ENCODE data around the gene FOXC1. TPM values are rescaled to one million over a fixed set of nuclear protein-coding genes. Genes with fewer than 3 reads are reported as not detected.

Gene FOXC1
- total RNA-seq, 1 donor from 2014 or later: 7.1 TPM

DNA sequence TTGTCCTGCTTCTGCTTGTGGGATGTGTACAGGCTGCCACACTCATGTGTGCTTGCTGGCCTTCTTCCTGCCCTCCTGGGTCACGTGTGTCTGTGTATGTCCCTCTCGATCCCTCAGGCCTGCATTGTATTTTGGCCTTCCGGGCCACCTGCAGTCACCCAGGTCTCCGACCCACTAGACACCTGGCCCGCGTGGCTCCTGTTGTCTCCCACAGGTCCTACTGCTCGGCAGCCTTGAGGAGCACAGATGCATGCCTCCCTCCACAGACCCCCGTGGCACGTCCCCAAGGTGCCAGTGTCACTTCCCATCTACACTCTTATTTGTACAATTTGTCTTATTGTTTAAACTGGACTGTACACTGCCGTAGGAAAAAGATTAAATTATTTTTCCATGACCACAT, 43.1 kb downstream of the FOXC1 start:
- Histone ChIP-seq H3K36me3 (no peaks in the 10 kb centered on the region), H3K27me3 (ENCODE audit: low read depth) (no peaks in the 10 kb centered on the region), H3K4me1 (no peaks in the 10 kb centered on the region), H3K4me3 (no peak overlapping the region), H3K27ac (replicated peaks) (no peak overlapping the region), H3K9me3 (replicated peaks) (no peaks in the 10 kb centered on the region)
- TF ChIP-seq, protein P1, sequence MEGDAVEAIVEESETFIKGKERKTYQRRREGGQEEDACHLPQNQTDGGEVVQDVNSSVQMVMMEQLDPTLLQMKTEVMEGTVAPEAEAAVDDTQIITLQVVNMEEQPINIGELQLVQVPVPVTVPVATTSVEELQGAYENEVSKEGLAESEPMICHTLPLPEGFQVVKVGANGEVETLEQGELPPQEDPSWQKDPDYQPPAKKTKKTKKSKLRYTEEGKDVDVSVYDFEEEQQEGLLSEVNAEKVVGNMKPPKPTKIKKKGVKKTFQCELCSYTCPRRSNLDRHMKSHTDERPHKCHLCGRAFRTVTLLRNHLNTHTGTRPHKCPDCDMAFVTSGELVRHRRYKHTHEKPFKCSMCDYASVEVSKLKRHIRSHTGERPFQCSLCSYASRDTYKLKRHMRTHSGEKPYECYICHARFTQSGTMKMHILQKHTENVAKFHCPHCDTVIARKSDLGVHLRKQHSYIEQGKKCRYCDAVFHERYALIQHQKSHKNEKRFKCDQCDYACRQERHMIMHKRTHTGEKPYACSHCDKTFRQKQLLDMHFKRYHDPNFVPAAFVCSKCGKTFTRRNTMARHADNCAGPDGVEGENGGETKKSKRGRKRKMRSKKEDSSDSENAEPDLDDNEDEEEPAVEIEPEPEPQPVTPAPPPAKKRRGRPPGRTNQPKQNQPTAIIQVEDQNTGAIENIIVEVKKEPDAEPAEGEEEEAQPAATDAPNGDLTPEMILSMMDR (IDR thresholded peaks at IDR 0.05; ENCODE audit: borderline replicate concordance): no peak
- intact Hi-C loops (cut with micrococcal nuclease): no loop called here
- no peak for DNase-seq

DNA sequence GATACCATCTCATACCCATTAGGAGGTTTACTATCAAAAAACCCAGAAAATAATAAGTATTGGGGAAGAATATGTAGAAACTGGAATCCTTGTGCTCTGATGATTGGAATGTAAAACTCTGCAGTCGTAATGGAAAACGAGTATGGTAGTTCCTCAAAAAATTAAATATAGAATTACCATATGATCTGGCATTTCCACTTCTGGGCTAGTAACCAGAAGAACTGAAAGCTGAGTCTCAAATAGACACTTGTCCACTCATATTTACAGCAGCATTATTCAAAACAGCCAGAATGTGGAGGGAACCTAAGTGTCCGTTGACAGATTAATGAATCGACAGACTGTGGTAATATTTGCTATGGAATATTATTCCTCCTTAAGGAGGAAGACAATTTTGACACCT, 44.3 kb downstream of the FOXC1 start:
- Histone ChIP-seq H3K4me1 (no peaks in the 10 kb centered on the region), H3K27me3 (ENCODE audit: low read depth) (no peaks in the 10 kb centered on the region), H3K36me3 (no peaks in the 10 kb centered on the region), H3K9me3 (replicated peaks) (no peaks in the 10 kb centered on the region), H3K4me3 (no peak overlapping the region), H3K27ac (replicated peaks) (no peak overlapping the region)
- intact Hi-C loops (cut with micrococcal nuclease): no loop called here
- TF ChIP-seq, protein P1 (IDR thresholded peaks at IDR 0.05; ENCODE audit: borderline replicate concordance): no peak
- DNase-seq: no peak

DNA sequence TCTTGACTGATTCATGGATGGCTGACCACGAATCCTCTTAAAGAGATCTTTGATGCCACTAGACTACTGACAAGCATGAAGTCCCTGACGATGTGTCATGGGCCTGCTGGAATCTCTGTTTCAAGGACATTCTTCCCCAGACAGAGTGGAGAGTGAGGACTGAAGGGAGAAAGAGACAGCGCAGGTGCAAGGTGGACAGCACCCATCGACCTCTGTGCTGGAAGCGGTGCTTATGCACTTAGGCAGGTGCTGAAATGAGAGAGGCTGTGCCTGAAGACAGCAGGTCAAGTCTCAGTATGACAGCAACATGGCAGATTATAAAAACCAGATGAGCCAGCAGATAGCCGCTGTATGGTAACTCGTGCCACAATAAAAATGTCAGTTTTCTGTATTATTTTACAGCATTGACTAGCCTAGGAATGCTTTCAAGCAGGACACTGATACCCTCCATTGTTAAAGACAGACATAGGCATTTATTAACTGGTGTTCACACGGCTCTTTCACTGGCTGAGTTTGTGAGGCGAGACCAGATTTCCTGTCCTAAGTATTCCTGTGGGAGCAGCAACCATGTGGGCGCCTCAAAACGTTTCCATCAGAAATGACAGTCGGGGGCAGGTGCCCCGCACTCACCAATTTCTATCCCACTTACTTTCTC, 47.5 kb downstream of the FOXC1 start:
- DNase-seq: no peak
- intact Hi-C loops (cut with micrococcal nuclease): no loop called here
- Histone ChIP-seq H3K4me3 (no peak overlapping the region), H3K9me3 (replicated peaks) (no peaks in the 10 kb centered on the region), H3K27me3 (ENCODE audit: low read depth) (no peaks in the 10 kb centered on the region), H3K36me3 (no peaks in the 10 kb centered on the region), H3K4me1 (no peaks in the 10 kb centered on the region), H3K27ac (replicated peaks) (no peak overlapping the region)
- TF ChIP-seq, protein P1 (IDR thresholded peaks at IDR 0.05; ENCODE audit: borderline replicate concordance): no peak

DNA sequence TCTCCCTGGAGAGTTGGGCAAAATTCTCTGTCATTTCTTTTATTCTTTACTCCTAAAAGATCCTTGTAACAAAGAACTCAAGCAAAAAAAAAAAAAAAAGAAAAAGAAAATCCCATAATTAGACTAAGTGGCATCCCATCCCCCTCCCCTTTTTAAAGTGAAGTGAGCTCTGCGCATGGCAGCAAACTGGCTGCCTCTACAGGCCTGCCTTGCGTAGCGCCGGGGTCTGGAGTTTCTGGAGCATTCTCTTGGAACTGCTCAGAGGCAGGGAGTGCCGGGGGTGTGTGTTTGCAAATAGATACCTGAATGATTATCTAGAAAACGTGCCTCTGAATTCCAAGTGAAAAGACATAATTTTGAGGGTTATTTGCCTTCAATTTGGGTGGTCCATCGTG, 48.1 kb downstream of the FOXC1 start:
- Histone ChIP-seq H3K4me3 (no peak overlapping the region), H3K9me3 (replicated peaks) (no peaks in the 10 kb centered on the region), H3K36me3 (no peaks in the 10 kb centered on the region), H3K4me1 (no peaks in the 10 kb centered on the region), H3K27me3 (ENCODE audit: low read depth) (no peaks in the 10 kb centered on the region), H3K27ac (replicated peaks) (no peak overlapping the region)
- no peak for DNase-seq
- TF ChIP-seq, protein P1 (IDR thresholded peaks at IDR 0.05; ENCODE audit: borderline replicate concordance): no peak
- intact Hi-C loops (cut with micrococcal nuclease): no loop called here

DNA sequence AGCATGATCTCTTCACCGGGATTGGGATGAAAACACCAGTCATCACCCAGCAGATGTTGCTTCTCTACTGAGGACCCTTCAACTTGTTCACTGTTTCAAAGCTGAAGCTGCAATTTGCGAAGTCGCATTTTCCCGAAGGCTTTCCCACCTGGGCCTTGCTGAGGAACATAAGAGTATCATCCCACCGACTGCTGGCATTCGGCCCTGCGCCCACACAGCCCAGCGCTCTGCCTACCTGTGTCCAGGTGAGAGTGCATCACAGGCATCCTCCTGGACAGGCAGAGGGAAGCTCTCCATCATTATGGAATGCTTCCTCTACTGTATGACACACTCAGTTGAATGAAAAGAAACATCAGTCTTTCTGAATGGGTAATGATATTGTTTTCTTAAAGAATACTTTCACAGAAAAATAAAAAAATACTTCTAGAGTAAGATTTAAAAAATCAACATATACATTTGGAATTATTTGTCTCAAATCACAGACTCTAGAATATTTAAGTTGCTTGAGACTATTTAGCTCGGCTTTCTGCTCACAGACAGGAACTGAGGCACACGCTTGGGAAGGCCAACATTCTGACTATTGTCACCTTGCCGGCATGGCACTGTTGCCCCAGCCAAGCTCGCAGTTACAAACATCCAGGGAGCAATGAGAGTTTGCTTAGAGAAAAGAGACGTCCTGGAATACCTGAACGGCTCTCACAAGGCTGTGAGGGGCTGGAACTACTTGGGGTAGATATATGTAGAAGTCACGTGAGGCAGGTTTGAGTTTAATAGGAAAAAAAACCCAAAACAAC, 48.7 kb downstream of the FOXC1 start:
- H3K4me1 ChIP-seq: no peaks in the 10 kb centered on the region
- H3K36me3 ChIP-seq: no peaks in the 10 kb centered on the region
- H3K4me3 ChIP-seq: no peak overlapping the region
- TF ChIP-seq, protein P1 (IDR thresholded peaks at IDR 0.05; ENCODE audit: borderline replicate concordance): no peak
- H3K27ac ChIP-seq (replicated peaks): no peak overlapping the region
- DNase-seq: no peak
- H3K27me3 ChIP-seq (ENCODE audit: low read depth): no peaks in the 10 kb centered on the region
- intact Hi-C loops (cut with micrococcal nuclease): no loop called here
- no peaks in the 10 kb centered on the region for H3K9me3 ChIP-seq (replicated peaks)
